ENCODE results near the gene TGFBR3. TPM values are rescaled to one million over a fixed set of nuclear protein-coding genes. Genes with fewer than 3 reads are reported as not detected.

Gene TGFBR3
- total RNA-seq, 1 experiment from 2014 or later = 2.4 TPM

GRCh38 chr1:91660708-91661107, 225.2 kb downstream of the TGFBR3 start:
- TF ChIP-seq CTCF (conservative IDR thresholded peaks at IDR 0.05) = no peak
- no peak overlapping the region for H3K14ac ChIP-seq (ENCODE audit: insufficient read depth, low read length)
- H4K20me1 ChIP-seq (ENCODE audit: control insufficient read depth, insufficient read depth, insufficient read length) = no peaks in the 10 kb centered on the region
- H3K27ac ChIP-seq (ENCODE audit: insufficient read length, low read depth, low read length) = no peak overlapping the region
- no peak overlapping the region for H3K4me2 ChIP-seq (ENCODE audit: insufficient read depth, insufficient read length, low read length)
- Mint-ChIP-seq H3K36me3 (ENCODE audit: insufficient read depth in 1 of 3, low read depth in 3 of 3) (no peaks in the 10 kb centered on the region), H3K4me1 (peaks cover under 1% of the 10 kb centered on the region in 2 experiments; a peak in 3 of 4 replicates), H3K27me3 (ENCODE audit: low read depth) (no peaks in the 10 kb centered on the region; the same call in 1 of the 2 replicates), H3K27ac (no peak overlapping the region), H3K9me3 (peaks cover 5 to 6% of the 10 kb centered on the region in 2 experiments; a peak in 3 of 5 replicates), H3K4me3 (no peak overlapping the region)
- H3K9ac ChIP-seq (ENCODE audit: extremely low read depth, insufficient read length, low read length) = no peak overlapping the region
- no peak overlapping the region for H4K8ac ChIP-seq (replicated peaks; ENCODE audit: insufficient read length, low read depth, low read length)
- no peak for DNase-seq
- H4K91ac ChIP-seq (ENCODE audit: insufficient read length, low read depth, low read length) = no peak overlapping the region
- H2BK120ac ChIP-seq (ENCODE audit: low read depth, low read length, poor library complexity, severe bottlenecking) = no peak overlapping the region
- H3K4me1 ChIP-seq (ENCODE audit: insufficient read depth, low read length) = no peaks in the 10 kb centered on the region
- H2AFZ ChIP-seq (ENCODE audit: low read length) = no peak overlapping the region
- no peaks in the 10 kb centered on the region for H3K23me2 ChIP-seq (ENCODE audit: insufficient read length, low read depth, low read length, poor library complexity, severe bottlenecking)
- no peak overlapping the region for H2BK12ac ChIP-seq (ENCODE audit: insufficient read length, low read depth, low read length)
- no peak overlapping the region for H2BK15ac ChIP-seq (ENCODE audit: low read depth, low read length)
- H4K5ac ChIP-seq (ENCODE audit: insufficient read length, low read depth, low read length) = no peak overlapping the region
- H3T11ph ChIP-seq (ENCODE audit: low read length) = no peak overlapping the region
- no peaks in the 10 kb centered on the region for H3K79me1 ChIP-seq (ENCODE audit: insufficient read depth, low read depth, low read length, poor library complexity, severe bottlenecking)
- H3K23ac ChIP-seq (ENCODE audit: insufficient read length, low read depth, low read length) = no peak overlapping the region
- H3K18ac ChIP-seq (ENCODE audit: insufficient read length, low read depth, low read length) = no peak overlapping the region
- H3K4ac ChIP-seq (ENCODE audit: low read depth, low read length) = no peak overlapping the region
- H2BK5ac ChIP-seq (ENCODE audit: insufficient read length, low read length) = no peak overlapping the region
- H2BK20ac ChIP-seq (ENCODE audit: low read depth, low read length, poor library complexity, severe bottlenecking) = no peak overlapping the region
- H3K9me3 ChIP-seq (ENCODE audit: control insufficient read depth, low read depth, low read length) = no peaks in the 10 kb centered on the region
- no peak overlapping the region for H3K56ac ChIP-seq (ENCODE audit: insufficient read length, low read depth, low read length)
- H3K27me3 ChIP-seq (ENCODE audit: insufficient read depth, low read length) = no peaks in the 10 kb centered on the region
- H3K79me2 ChIP-seq (ENCODE audit: insufficient read depth, low read length) = no peaks in the 10 kb centered on the region
- H2AK5ac ChIP-seq (ENCODE audit: insufficient read length, low read length) = no peak overlapping the region
